GM04503 (cell line): ENCODE data around the gene RFLNA.

Experiments
- DNase-seq: peaks from one replicate; pipeline ENCODE4 v3.0.0-alpha.2; 2012; ENCODE audit warnings: low read depth

Gene RFLNA

GRCh38 chr12:124358572-124358971, 63.7 kb downstream of the RFLNA start:
- DNase-seq: no peak

GRCh38 chr12:124359671-124360581, 65.0 kb downstream of the RFLNA start:
- no peak for DNase-seq

GRCh38 chr12:124361074-124361970, 66.4 kb downstream of the RFLNA start:
- DNase-seq: no peak

- DNase-seq: no peak
Measured at GRCh38 chr12:124361996-124362395, 67.1 kb downstream of the RFLNA start.

GRCh38 chr12:124363353-124363965, 68.6 kb downstream of the RFLNA start:
- DNase-seq: no peak

- no peak for DNase-seq
Measured at GRCh38 chr12:124364543-124364942, 69.7 kb downstream of the RFLNA start.
